B cell (primary cell): ENCODE data around the gene CYB5R3. TPM values are rescaled to one million over a fixed set of nuclear protein-coding genes. Genes with fewer than 3 reads are reported as not detected.
"Not testable (repeated sequence)": the region's sequence is repeated elsewhere in the genome, so short reads cannot be mapped to it uniquely, and the experiment has no call there.

Experiments
- ATAC-seq: fragments of 200-7000 bp; cut with Tn5 transposase; one replicate; pipeline ENCODE4 v1.10.0; 2021; ENCODE audit warnings: low read depth, mild to moderate bottlenecking, moderate number of reproducible peaks, moderate library complexity
- CTCF ChIA-PET: fragments of 350-600 bp; sonication (Branson Sonifier 250); formaldehyde crosslinking; loops from one replicate; lab custom pipeline; 2021; ENCODE audit warnings: antibody characterized with exemption, inconsistent platforms; lab: Charles Lee
- POLR2A ChIA-PET: fragments of 350-600 bp; sonication (Branson Sonifier 250); formaldehyde crosslinking; loops from one replicate; lab custom pipeline; 2021; ENCODE audit warnings: antibody characterized with exemption; lab: Charles Lee
- DNase-seq: peaks from one replicate; pipeline ENCODE4 v3.0.0; 2013
- H2AFZ ChIP-seq: 2 replicates; pipeline ENCODE4 v1.6.1; 2012; ENCODE audit warnings: mild to moderate bottlenecking, low read depth, low read length; ENCODE audit not compliant: insufficient read depth, poor library complexity, severe bottlenecking
- H3K27ac ChIP-seq, 2 donors: 1 replicate in 1 of 2; 2 replicates in 1 of 2; pipeline ENCODE4 v1.5.1; 2012 to 2013; ENCODE audit warnings: low read length in 2 of 2, mild to moderate bottlenecking in 2 of 2, moderate library complexity in 1 of 2
- H3K27me3 ChIP-seq, 4 experiments: fragments of 200-600 bp in 1 of 4; sonication (generic) in 1 of 4; replicated peaks in 1 of 4; 1 replicate in 2 of 4; 2 replicates in 2 of 4; pipeline versions ENCODE4 v1.6.1 to v1.7.0; 2013 to 2016; ENCODE audit warnings: low read length in 3 of 4, mild to moderate bottlenecking in 2 of 4, mixed read lengths in 1 of 4, moderate library complexity in 1 of 4; ENCODE audit not compliant: insufficient read depth in 4 of 4, control insufficient read depth in 3 of 4; ENCODE audit errors: control extremely low read depth in 1 of 4
- H3K36me3 ChIP-seq, 2 experiments: replicated peaks in 1 of 2; 1 replicate in 1 of 2; 2 replicates in 1 of 2; pipeline versions ENCODE4 v1.6.1 to v1.7.1; 2013; ENCODE audit warnings: low read length in 1 of 2; ENCODE audit not compliant: insufficient read depth in 2 of 2, control insufficient read depth in 1 of 2; ENCODE audit errors: control extremely low read depth in 1 of 2, extremely low read depth in 1 of 2
- H3K4me1 ChIP-seq, 2 donors: fragments of 200-600 bp in 1 of 2; sonication (generic) in 1 of 2; 1 replicate in 1 of 2; 2 replicates in 1 of 2; pipeline versions ENCODE4 v1.5.1 to v1.6.1; 2013 to 2017; ENCODE audit warnings: low read length in 2 of 2; ENCODE audit not compliant: control insufficient read depth in 2 of 2, insufficient read depth in 2 of 2
- H3K4me2 ChIP-seq: replicated peaks from 2 replicates; pipeline ENCODE3; 2012; ENCODE audit warnings: mild to moderate bottlenecking, low read depth, low read length; ENCODE audit not compliant: poor library complexity, severe bottlenecking
- H3K4me3 ChIP-seq, 5 experiments: fragments of 200-600 bp in 1 of 5; sonication (generic) in 1 of 5; 1 replicate in 3 of 5; 2 replicates in 2 of 5; pipeline versions ENCODE4 v1.5.1 to v1.7.0; 2011 to 2016; ENCODE audit warnings: low read length in 4 of 5, mild to moderate bottlenecking in 4 of 5, low read depth in 2 of 5, control low read depth in 1 of 5, moderate library complexity in 1 of 5; ENCODE audit not compliant: insufficient read depth in 1 of 5; ENCODE audit errors: control extremely low read depth in 1 of 5, extremely low read depth in 1 of 5
- H3K79me2 ChIP-seq: fragments of 200-600 bp; sonication (generic); one replicate; pipeline ENCODE4 v1.6.0; 2016; ENCODE audit warnings: low read length; ENCODE audit not compliant: control insufficient read depth, insufficient read depth
- H3K9ac ChIP-seq: fragments of 200-600 bp; sonication (generic); 2 replicates; pipeline ENCODE4 v1.6.1; 2017; ENCODE audit warnings: mild to moderate bottlenecking, low read length, moderate library complexity
- H3K9me3 ChIP-seq, 3 donors: one replicate each; pipeline versions ENCODE4 v1.6.1 to v1.7.1; 2013; ENCODE audit warnings: low read length in 2 of 3; ENCODE audit not compliant: control insufficient read depth in 2 of 3, insufficient read depth in 1 of 3; ENCODE audit errors: control extremely low read depth in 1 of 3
- H4K20me1 ChIP-seq: 2 replicates; pipeline ENCODE4 v1.6.0; 2012; ENCODE audit warnings: mild to moderate bottlenecking, low read length; ENCODE audit not compliant: insufficient read depth, control insufficient read depth, poor library complexity, severe bottlenecking
- H3K27ac Mint-ChIP-seq: one replicate; pipeline ENCODE4 v1.8.0; 2021; ENCODE audit warnings: mixed read lengths
- H3K27me3 Mint-ChIP-seq: one replicate; pipeline ENCODE4 v1.8.0; 2021; ENCODE audit warnings: mixed read lengths
- H3K4me1 Mint-ChIP-seq: one replicate; pipeline ENCODE4 v1.8.0; 2021; ENCODE audit warnings: mixed read lengths
- H3K4me3 Mint-ChIP-seq: one replicate; pipeline ENCODE4 v1.8.0; 2021; ENCODE audit warnings: mixed read lengths
- H3K9me3 Mint-ChIP-seq: one replicate; pipeline ENCODE4 v1.8.0; 2022; ENCODE audit warnings: mixed read lengths; ENCODE audit not compliant: insufficient read depth
- WGBS: methylation state at CpG from one replicate; pipeline ENCODE4 v1.1.5; 2013; ENCODE audit warnings: missing lambda C conversion rate; ENCODE audit not compliant: insufficient coverage; 5-methylcytosine and 5-hydroxymethylcytosine counted together
- intact Hi-C: fragments of 100-400 bp; cut with micrococcal nuclease; formaldehyde crosslinking; loops from one replicate; pipeline ENCODE4 v1.10.0; 2022
- polyA plus RNA-seq: library from polyadenylated mRNA; depleted of rRNA; stranded (reverse); fragments of >200 nt; gene quantifications from 2 replicates; pipeline ENCODE4 v1.2.3, GENCODE V29; 2012
- total RNA-seq, 2 donors: library from RNA; stranded (reverse); fragments of 120-200 nt in 1 of 2; gene quantifications; 1 replicate in 1 of 2; 2 replicates in 1 of 2; pipeline versions ENCODE4 v1.2.3 to v1.2.4, GENCODE V29; 2013 to 2022

Gene CYB5R3
- total and polyA plus RNA-seq, 2 donors (not counting 1 experiment from before 2014, with no cell fraction given) = 60.8 to 79.2 TPM

GRCh38 chr22:42574468-42574867 is 74.7 kb downstream of the CYB5R3 start:
- H3K27ac Mint-ChIP-seq, POLR2A ChIA-PET, intact Hi-C loops: not testable (repeated sequence)

GRCh38 chr22:42574046-42574445 is 75.1 kb downstream of the CYB5R3 start:
- CTCF ChIA-PET, H3K27ac ChIP-seq, H3K4me3 ChIP-seq, H4K20me1 ChIP-seq, H3K4me2 ChIP-seq, H3K4me1 Mint-ChIP-seq, H3K27ac Mint-ChIP-seq, H3K9ac ChIP-seq, H3K79me2 ChIP-seq, H3K4me3 Mint-ChIP-seq, ATAC-seq, DNase-seq, H3K9me3 Mint-ChIP-seq, H3K27me3 Mint-ChIP-seq, POLR2A ChIA-PET, intact Hi-C loops, H3K27me3 ChIP-seq, H3K9me3 ChIP-seq, H2AFZ ChIP-seq, H3K4me1 ChIP-seq: not testable (repeated sequence)
- peaks cover 0 to 26% of the 10 kb centered on the region in 2 experiments for H3K36me3 ChIP-seq
- WGBS = no CpG with 5 or more reads among the region's 1 CpG

More at GRCh38 chr22:42574468-42574867, 74.7 kb downstream of the CYB5R3 start:
- H3K4me2 ChIP-seq, H3K79me2 ChIP-seq, H3K27me3 ChIP-seq, H3K4me1 ChIP-seq, H4K20me1 ChIP-seq, DNase-seq, H3K9ac ChIP-seq, H3K9me3 ChIP-seq, ATAC-seq, H2AFZ ChIP-seq, CTCF ChIA-PET, H3K27ac ChIP-seq, H3K4me3 Mint-ChIP-seq, H3K4me1 Mint-ChIP-seq, H3K27me3 Mint-ChIP-seq, H3K9me3 Mint-ChIP-seq, H3K4me3 ChIP-seq: not testable (repeated sequence)
- 97% methylated on average over 8 of the region's 21 CpGs for WGBS
- peaks cover 0 to 26% of the 10 kb centered on the region in 2 experiments for H3K36me3 ChIP-seq

GRCh38 chr22:42571068-42571467 is 78.1 kb downstream of the CYB5R3 start:
- CTCF ChIA-PET, H3K9ac ChIP-seq, H3K4me2 ChIP-seq, H3K27me3 ChIP-seq, intact Hi-C loops, DNase-seq, H3K36me3 ChIP-seq, H3K79me2 ChIP-seq, H2AFZ ChIP-seq, H3K27ac ChIP-seq, H4K20me1 ChIP-seq, H3K4me1 ChIP-seq, H3K9me3 ChIP-seq, H3K27me3 Mint-ChIP-seq, H3K9me3 Mint-ChIP-seq, POLR2A ChIA-PET, H3K4me1 Mint-ChIP-seq, H3K27ac Mint-ChIP-seq, H3K4me3 Mint-ChIP-seq, H3K4me3 ChIP-seq, ATAC-seq: not testable (repeated sequence)
- WGBS = 81% methylated on average over 9 of the region's 12 CpGs

GRCh38 chr22:42570580-42570979 is 78.6 kb downstream of the CYB5R3 start:
- H3K4me1 Mint-ChIP-seq, POLR2A ChIA-PET: not testable (repeated sequence)

More at GRCh38 chr22:42570580-42570979, 78.6 kb downstream of the CYB5R3 start:
- H3K9me3 Mint-ChIP-seq, H3K27me3 Mint-ChIP-seq, H3K4me3 ChIP-seq, intact Hi-C loops, H3K27ac Mint-ChIP-seq, H3K4me2 ChIP-seq, CTCF ChIA-PET, H4K20me1 ChIP-seq, H3K9ac ChIP-seq, H2AFZ ChIP-seq, H3K79me2 ChIP-seq, H3K27ac ChIP-seq, H3K27me3 ChIP-seq, H3K4me1 ChIP-seq, H3K9me3 ChIP-seq, H3K4me3 Mint-ChIP-seq, ATAC-seq, DNase-seq: not testable (repeated sequence)
- peaks cover 0 to 11% of the 10 kb centered on the region in 2 experiments for H3K36me3 ChIP-seq
- WGBS = 100% methylated on average over 4 of the region's 9 CpGs
